Colonic mucosa (tissue), 4 donors: ENCODE data around the gene MIX23. TPM values are rescaled to one million over a fixed set of nuclear protein-coding genes. Genes with fewer than 3 reads are reported as not detected.

Source experiments
- DNase-seq: peaks from one replicate; pipeline ENCODE4 v3.0.0-alpha.2; 2020
- H3K27ac ChIP-seq: fragments of 200-600 bp; one replicate; pipeline ENCODE4 v1.8.0; 2021
- H3K27me3 ChIP-seq: fragments of 200-600 bp; one replicate; pipeline ENCODE4 v1.8.0; 2021
- H3K36me3 ChIP-seq: fragments of 200-600 bp; one replicate; pipeline ENCODE4 v1.8.0; 2021
- H3K4me1 ChIP-seq: fragments of 200-600 bp; one replicate; pipeline ENCODE4 v1.8.0; 2021; ENCODE audit warnings: mild to moderate bottlenecking
- H3K4me3 ChIP-seq: fragments of 200-600 bp; one replicate; pipeline ENCODE4 v1.8.0; 2021
- H3K9ac ChIP-seq, 2 donors: one replicate each; pipeline ENCODE4 v1.7.0; 2013; ENCODE audit warnings: control low read depth in 2 of 2, low read depth in 2 of 2, low read length in 2 of 2
- H3K9me3 ChIP-seq: fragments of 200-600 bp; one replicate; pipeline ENCODE4 v1.8.0; 2021
- CTCF ChIP-seq: fragments of 200-600 bp; IDR thresholded peaks from one replicate; pipeline ENCODE4 v1.8.0; 2022; ENCODE audit warnings: antibody characterized with exemption, mild to moderate bottlenecking
- intact Hi-C: fragments of 100-400 bp; cut with DNase I; formaldehyde crosslinking; loops from one replicate; pipeline ENCODE4 v1.14.1; 2022
- total RNA-seq, 2 donors: library from RNA; stranded (reverse); fragmentation: NEBNext Ultra II Directional in 1 of 2; extraction: Animal tissue kit (Norgen Biotek cat#: 25700) in 1 of 2; gene quantifications; one replicate each; pipeline ENCODE4 v1.2.1, GENCODE V29; 2021
- donor health status: healthy.
- donor health status: DM: no; HTN: no; CAD: no.
- donor health status: DM: no; HTN: no; CAD: no.

The MIX23 gene
- total RNA-seq, 2 donors from 2014 or later, result 44.5 to 66.6 TPM

- intact Hi-C loops, result no loop called here
- H3K9ac ChIP-seq, result peak overlapping the region in 1 of 2 donors; percentile 88
- no peaks in the 10 kb centered on the region for H3K36me3 ChIP-seq
- H3K27ac ChIP-seq, result no peak overlapping the region
- H3K9me3 ChIP-seq, result no peaks in the 10 kb centered on the region
- DNase-seq, result no peak
- TF ChIP-seq CTCF, result no peak
- H3K4me3 ChIP-seq, result peak overlapping the region; percentile 57
- H3K27me3 ChIP-seq, result no peaks in the 10 kb centered on the region
- H3K4me1 ChIP-seq, result peaks cover 6% of the 10 kb centered on the region
Measured at GRCh38 chr3:122416966-122417365, 33.9 kb upstream of the MIX23 start.

GRCh38 chr3:122415762-122416654, 33.0 kb upstream of the MIX23 start, which contains the start of gene WDR5B:
TSS of gene WDR5B (minus strand) at chr3:122416062. CDS start at chr3:122415528, 534 bp downstream.
- H3K9me3 ChIP-seq, result no peaks in the 10 kb centered on the region
- intact Hi-C loops, result no loop called here
- no peak for TF ChIP-seq CTCF
- H3K36me3 ChIP-seq, result no peaks in the 10 kb centered on the region
- peak within 1 kb of the TSS; percentile 91 for H3K27ac ChIP-seq
- H3K4me1 ChIP-seq, result peaks cover 6% of the 10 kb centered on the region
- peak; percentile 99 for DNase-seq
- H3K9ac ChIP-seq, result peak within 1 kb of the TSS; percentile 52 to 88
- peak within 1 kb of the TSS; percentile 57 for H3K4me3 ChIP-seq
- H3K27me3 ChIP-seq, result no peaks in the 10 kb centered on the region

GRCh38 chr3:122415104-122415744, 32.2 kb upstream of the MIX23 start:
- intact Hi-C loops, result no loop called here
- no peaks in the 10 kb centered on the region for H3K9me3 ChIP-seq
- peak; percentile 55 for DNase-seq
- H3K27me3 ChIP-seq, result no peaks in the 10 kb centered on the region
- peak overlapping the region; percentile 91 for H3K27ac ChIP-seq
- H3K4me1 ChIP-seq, result peaks cover 6% of the 10 kb centered on the region
- peaks cover 4% of the 10 kb centered on the region for H3K36me3 ChIP-seq
- no peak for TF ChIP-seq CTCF
- peak overlapping the region; percentile 57 for H3K4me3 ChIP-seq
- H3K9ac ChIP-seq, result peak overlapping the region; percentile 46 to 88

- H3K9ac ChIP-seq, result no peak overlapping the region
- no peaks in the 10 kb centered on the region for H3K27me3 ChIP-seq
- TF ChIP-seq CTCF, result no peak
- H3K36me3 ChIP-seq, result peaks cover 4% of the 10 kb centered on the region
- H3K27ac ChIP-seq, result no peak overlapping the region
- no peaks in the 10 kb centered on the region for H3K9me3 ChIP-seq
- H3K4me3 ChIP-seq, result no peak overlapping the region
- DNase-seq, result no peak
- intact Hi-C loops, result no loop called here
- peaks cover 6% of the 10 kb centered on the region for H3K4me1 ChIP-seq
Measured at GRCh38 chr3:122414391-122414790, 31.4 kb upstream of the MIX23 start.

- no peak for TF ChIP-seq CTCF
- H3K27ac ChIP-seq, result no peak overlapping the region
Measured at GRCh38 chr3:122410639-122411038, 27.6 kb upstream of the MIX23 start.

More at GRCh38 chr3:122410639-122411038, 27.6 kb upstream of the MIX23 start:
- H3K9ac ChIP-seq, result no peak overlapping the region
- intact Hi-C loops, result no loop called here
- H3K4me1 ChIP-seq, result no peaks in the 10 kb centered on the region
- no peaks in the 10 kb centered on the region for H3K9me3 ChIP-seq
- H3K36me3 ChIP-seq, result peaks cover 24% of the 10 kb centered on the region
- DNase-seq, result no peak
- H3K27me3 ChIP-seq, result no peaks in the 10 kb centered on the region
- no peak overlapping the region for H3K4me3 ChIP-seq
